ENCODE measurements around the gene ABHD1. TPM values are rescaled to one million over a fixed set of nuclear protein-coding genes. Genes with fewer than 3 reads are reported as not detected.

The ABHD1 gene
- total RNA-seq, 1 experiment from 2014 or later = not detected

DNA sequence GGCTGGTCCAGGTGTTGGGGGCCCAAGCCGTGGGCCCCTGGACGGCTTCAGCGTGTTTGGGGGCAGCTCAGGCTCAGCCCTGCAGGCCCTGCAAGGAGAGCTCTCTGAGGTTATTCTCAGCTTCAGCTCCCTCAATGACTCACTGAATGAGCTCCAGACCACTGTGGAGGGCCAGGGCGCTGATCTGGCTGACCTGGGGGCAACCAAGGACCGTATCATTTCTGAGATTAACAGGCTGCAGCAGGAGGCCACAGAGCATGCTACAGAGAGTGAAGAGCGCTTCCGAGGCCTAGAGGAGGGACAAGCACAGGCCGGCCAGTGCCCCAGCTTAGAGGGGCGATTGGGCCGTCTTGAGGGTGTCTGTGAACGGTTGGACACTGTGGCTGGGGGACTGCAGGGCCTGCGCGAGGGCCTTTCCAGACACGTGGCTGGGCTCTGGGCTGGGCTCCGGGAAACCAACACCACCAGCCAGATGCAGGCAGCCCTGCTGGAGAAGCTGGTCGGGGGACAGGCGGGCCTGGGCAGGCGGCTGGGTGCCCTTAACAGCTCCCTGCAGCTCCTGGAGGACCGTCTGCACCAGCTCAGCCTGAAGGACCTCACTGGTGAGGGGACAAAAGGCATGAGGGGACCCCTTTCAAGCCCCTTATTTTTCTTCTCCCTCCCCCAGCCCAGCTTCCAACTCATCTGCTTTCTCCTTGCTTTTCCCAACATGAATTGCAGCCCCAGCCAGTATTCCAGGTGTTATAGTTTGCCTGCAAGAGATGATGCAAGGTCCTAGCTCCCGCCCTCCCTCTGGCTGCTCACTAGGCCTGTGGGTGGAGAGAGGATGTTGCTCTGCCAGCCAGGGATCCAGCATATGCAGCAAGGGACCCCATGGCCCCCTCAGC lies 40.0 kb upstream of the ABHD1 start:
- no peak for DNase-seq (ENCODE audit: low read depth in 1 of 2, low spot score in 2 of 2)
- Histone ChIP-seq H3K36me3 (peaks cover 42% of the 10 kb centered on the region), H3K9me3 (replicated peaks) (no peaks in the 10 kb centered on the region), H3K4me3 (no peak overlapping the region), H3K27ac (no peak overlapping the region), H3K27me3 (replicated peaks) (no peaks in the 10 kb centered on the region), H3K4me1 (replicated peaks) (peaks cover 51% of the 10 kb centered on the region)

DNA sequence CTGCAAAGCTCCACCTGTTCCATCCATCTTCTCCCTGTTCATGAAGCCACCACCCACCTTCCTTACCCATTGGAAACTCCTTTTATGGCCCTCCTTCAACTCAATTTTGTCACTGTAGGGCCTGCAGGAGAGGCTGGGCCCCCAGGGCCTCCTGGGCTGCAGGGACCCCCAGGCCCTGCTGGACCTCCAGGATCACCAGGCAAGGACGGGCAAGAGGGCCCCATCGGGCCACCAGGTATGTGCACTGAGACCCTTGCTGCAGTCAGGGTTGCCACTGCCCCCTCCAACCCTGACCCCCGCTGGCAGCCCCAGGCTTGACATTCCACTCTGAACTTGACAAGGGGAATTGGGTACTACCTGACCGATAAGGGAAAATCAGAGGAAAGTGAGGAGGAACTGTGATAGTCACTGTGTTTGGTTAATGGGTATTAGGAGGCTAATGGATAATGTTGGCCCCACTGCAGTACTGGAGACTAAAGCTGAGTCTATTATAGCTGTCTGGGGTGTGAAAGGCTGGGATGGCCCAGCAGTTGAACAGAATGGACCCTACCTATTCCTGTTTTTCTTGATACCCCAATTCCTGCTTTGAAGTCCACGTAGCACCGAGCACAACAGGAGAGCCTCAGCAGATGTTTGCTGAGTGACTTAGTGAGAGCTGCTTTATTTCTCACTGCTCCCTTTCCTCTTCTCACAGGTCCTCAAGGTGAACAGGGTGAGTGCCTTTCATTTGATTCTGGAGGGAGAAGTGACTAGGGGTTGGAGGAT lies 39.1 kb upstream of the ABHD1 start:
- no peak for DNase-seq (ENCODE audit: low read depth in 1 of 2, low spot score in 2 of 2)
- no peaks in the 10 kb centered on the region for H3K9me3 ChIP-seq (replicated peaks)
- H3K4me1 ChIP-seq (replicated peaks) = peaks cover 43% of the 10 kb centered on the region
- H3K4me3 ChIP-seq = no peak overlapping the region
- H3K27ac ChIP-seq = no peak overlapping the region
- no peaks in the 10 kb centered on the region for H3K27me3 ChIP-seq (replicated peaks)
- peaks cover 39% of the 10 kb centered on the region for H3K36me3 ChIP-seq

DNA sequence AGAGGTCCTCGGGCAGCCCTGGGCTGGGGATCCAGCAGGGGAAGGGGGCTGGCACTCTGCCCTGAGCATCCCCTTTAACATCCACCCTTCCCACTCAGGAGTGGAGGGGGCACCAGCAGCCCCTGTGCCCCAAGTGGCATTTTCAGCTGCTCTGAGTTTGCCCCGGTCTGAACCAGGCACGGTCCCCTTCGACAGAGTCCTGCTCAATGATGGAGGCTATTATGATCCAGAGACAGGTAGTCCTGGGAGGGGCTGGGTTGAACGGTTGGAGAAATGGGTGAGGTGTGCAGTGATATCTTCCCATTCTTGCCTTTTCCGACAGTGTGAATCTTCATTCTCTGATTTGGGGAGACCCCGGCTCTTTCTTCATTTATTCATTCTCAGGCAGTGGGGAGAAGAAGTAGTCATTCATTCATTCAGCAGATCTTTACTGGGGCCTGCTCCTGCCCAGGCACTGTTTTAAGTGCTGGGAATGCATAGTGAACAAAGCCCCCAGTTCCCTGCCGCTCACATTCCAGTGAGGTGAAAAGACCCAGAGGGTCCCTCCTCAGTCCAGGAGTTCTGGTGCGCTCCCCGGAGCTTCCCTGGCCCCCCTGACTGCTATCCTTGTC lies 38.4 kb upstream of the ABHD1 start:
- Histone ChIP-seq H3K4me1 (replicated peaks) (peaks cover 36% of the 10 kb centered on the region), H3K9me3 (replicated peaks) (no peaks in the 10 kb centered on the region), H3K4me3 (peak overlapping the region; percentile 46), H3K36me3 (peaks cover 38% of the 10 kb centered on the region), H3K27ac (no peak overlapping the region), H3K27me3 (replicated peaks) (no peaks in the 10 kb centered on the region)
- DNase-seq (ENCODE audit: low read depth in 1 of 2, low spot score in 2 of 2) = no peak

DNA sequence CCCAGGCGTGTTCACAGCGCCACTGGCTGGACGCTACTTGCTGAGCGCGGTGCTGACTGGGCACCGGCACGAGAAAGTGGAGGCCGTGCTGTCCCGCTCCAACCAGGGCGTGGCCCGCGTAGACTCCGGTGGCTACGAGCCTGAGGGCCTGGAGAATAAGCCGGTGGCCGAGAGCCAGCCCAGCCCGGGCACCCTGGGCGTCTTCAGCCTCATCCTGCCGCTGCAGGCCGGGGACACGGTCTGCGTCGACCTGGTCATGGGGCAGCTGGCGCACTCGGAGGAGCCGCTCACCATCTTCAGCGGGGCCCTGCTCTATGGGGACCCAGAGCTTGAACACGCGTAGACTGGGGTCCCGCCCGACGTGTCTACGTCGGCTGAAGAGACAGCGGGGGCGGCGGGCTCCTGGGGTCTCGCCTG lies 37.9 kb upstream of the ABHD1 start:
- no peaks in the 10 kb centered on the region for H3K9me3 ChIP-seq (replicated peaks)
- H3K4me1 ChIP-seq (replicated peaks) = peaks cover 31% of the 10 kb centered on the region
- H3K27ac ChIP-seq = peak overlapping the region; percentile 37; the same call in 1 of the 2 replicates
- H3K27me3 ChIP-seq (replicated peaks) = no peaks in the 10 kb centered on the region
- peaks cover 33% of the 10 kb centered on the region for H3K36me3 ChIP-seq
- peak; percentile 66 to 76 for DNase-seq (ENCODE audit: low read depth in 1 of 2, low spot score in 2 of 2)
- H3K4me3 ChIP-seq = peak overlapping the region; percentile 46

DNA sequence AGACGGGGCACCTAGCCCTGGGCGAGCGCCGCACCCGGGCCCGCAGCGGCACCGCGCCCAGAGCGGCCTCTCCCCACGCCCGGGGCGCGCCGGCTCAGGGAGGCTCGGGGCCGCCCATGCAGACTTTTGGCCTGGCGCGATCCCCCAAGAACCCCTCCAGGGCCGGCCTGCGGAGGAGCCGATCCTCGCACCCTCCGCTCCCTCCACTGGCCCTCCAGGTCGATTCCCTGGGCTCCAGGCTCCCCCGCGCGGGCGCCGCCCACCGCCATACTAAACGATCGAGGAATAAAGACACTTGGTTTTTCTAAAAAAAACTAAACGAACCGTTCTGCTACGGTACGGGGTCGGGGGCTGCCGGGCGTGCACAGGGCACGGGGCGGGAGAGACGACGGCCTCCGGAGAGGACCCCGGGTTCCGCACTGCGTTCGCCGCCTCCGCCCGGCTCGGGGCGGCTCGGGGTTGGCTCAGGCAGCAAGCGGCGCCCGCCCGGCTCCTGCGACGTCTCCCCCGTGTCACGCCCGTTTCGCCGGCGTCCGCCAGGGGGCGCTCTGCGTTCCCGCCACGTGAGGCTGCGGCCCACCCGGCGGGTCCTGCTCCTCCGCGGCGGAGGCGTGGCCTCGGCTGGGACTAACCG lies 37.4 kb upstream of the ABHD1 start:
- Histone ChIP-seq H3K4me3 (peak overlapping the region; percentile 46), H3K27me3 (replicated peaks) (no peaks in the 10 kb centered on the region), H3K9me3 (replicated peaks) (no peaks in the 10 kb centered on the region), H3K36me3 (peaks cover 30% of the 10 kb centered on the region), H3K27ac (peak overlapping the region; percentile 37), H3K4me1 (replicated peaks) (peaks cover 27% of the 10 kb centered on the region)
- peak; percentile 91 to 93 for DNase-seq (ENCODE audit: low read depth in 1 of 2, low spot score in 2 of 2)

- no peaks in the 10 kb centered on the region for H3K9me3 ChIP-seq (replicated peaks)
These were observed 36.7 kb upstream of the ABHD1 start, which contains the start of gene KHK for GRCh38 chr2:27086724-27087593. KHK (plus strand) TSS chr2:27086772; CDS start chr2:27087260, 488 bp downstream.

GRCh38 chr2:27087823-27088410 lies 35.7 kb upstream of the ABHD1 start:
- Histone ChIP-seq H3K27ac (no peak overlapping the region), H3K4me1 (replicated peaks) (peaks cover 20% of the 10 kb centered on the region), H3K36me3 (peaks cover 14% of the 10 kb centered on the region), H3K9me3 (replicated peaks) (no peaks in the 10 kb centered on the region), H3K4me3 (no peak overlapping the region), H3K27me3 (replicated peaks) (no peaks in the 10 kb centered on the region)
- DNase-seq (ENCODE audit: low read depth in 1 of 2, low spot score in 2 of 2) = no peak

More at GRCh38 chr2:27086724-27087593, 36.7 kb upstream of the ABHD1 start, which contains the start of gene KHK:
- DNase-seq (ENCODE audit: low read depth in 1 of 2, low spot score in 2 of 2) = no peak
- peaks cover 24% of the 10 kb centered on the region for H3K36me3 ChIP-seq
- peak within 1 kb of the TSS; percentile 37 for H3K27ac ChIP-seq
- H3K4me1 ChIP-seq (replicated peaks) = peaks cover 20% of the 10 kb centered on the region
- H3K27me3 ChIP-seq (replicated peaks) = no peaks in the 10 kb centered on the region
- peak within 1 kb of the TSS; percentile 46 for H3K4me3 ChIP-seq

DNA sequence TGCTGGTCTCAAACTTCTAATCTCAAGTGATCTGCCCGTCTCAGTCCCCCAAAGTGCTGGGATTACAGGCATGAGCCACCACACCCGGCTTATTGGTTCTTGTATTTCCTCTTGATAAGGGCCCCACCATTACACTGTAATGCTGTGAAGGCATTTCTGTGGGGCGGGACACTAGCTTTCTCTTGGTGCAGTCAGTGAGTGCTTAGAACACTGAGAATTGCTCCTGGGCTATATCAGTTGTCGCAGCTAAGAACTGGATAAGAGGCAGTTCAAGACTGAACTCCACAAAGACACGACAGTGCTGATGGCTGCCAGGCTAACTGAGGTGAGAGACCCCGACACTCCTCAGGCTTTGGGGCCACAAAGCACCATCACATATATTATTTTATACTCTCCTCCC lies 35.0 kb upstream of the ABHD1 start:
- no peaks in the 10 kb centered on the region for H3K9me3 ChIP-seq (replicated peaks)
- DNase-seq (ENCODE audit: low read depth in 1 of 2, low spot score in 2 of 2) = no peak

DNA sequence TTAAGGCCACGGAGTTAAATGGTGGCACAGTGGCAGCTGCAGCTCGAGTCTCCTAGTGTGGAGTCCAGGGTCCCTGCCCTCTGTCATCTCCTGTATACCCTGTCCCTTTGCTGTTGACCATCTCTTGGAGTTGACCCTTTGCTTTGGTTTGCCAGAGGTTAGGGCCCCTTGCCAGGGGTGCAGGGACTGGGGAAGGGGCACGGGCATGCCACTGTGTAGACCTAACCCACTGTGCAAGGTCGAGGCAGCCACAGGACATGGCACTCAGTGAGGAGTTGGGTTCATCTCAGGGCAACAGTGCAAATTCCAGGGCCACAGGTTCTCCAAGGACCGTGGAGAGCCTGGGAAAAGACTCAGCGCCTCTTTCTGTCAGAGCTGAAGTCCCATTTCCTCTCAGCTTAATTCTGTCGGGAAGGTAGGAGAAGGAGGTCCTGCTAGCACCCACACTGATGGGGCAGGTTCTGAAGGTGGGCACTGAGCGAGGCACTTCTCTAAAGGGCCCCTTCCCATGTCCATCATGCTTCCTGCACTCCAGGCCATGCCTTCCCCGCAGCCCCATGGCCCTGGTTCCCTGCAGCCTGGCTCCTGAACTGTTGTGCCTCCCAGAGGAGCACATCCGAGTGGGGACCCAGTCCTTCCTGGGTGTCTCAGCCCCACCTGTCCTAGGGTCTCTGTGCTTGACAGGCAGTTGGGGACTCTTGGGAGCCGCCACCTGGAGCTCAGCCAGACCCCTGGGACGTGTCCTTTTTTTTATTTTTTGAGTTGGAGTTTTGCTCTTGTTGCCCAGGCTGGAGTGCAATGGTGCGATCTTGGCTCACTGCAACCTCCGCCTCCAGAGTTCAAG lies 34.3 kb upstream of the ABHD1 start:
- H3K9me3 ChIP-seq (replicated peaks) = no peaks in the 10 kb centered on the region
- peaks cover 9% of the 10 kb centered on the region; the same call in 1 of the 2 replicates for H3K36me3 ChIP-seq
- no peak overlapping the region for H3K4me3 ChIP-seq
- peaks cover 20% of the 10 kb centered on the region for H3K4me1 ChIP-seq (replicated peaks)
- DNase-seq (ENCODE audit: low read depth in 1 of 2, low spot score in 2 of 2) = no peak
- no peaks in the 10 kb centered on the region for H3K27me3 ChIP-seq (replicated peaks)
- no peak overlapping the region for H3K27ac ChIP-seq

More for the DNA sequence above, 35.0 kb upstream of the ABHD1 start:
- peaks cover 20% of the 10 kb centered on the region for H3K4me1 ChIP-seq (replicated peaks)
- no peak overlapping the region for H3K27ac ChIP-seq
- peaks cover 11% of the 10 kb centered on the region; the same call in 1 of the 2 replicates for H3K36me3 ChIP-seq
- no peaks in the 10 kb centered on the region for H3K27me3 ChIP-seq (replicated peaks)
- H3K4me3 ChIP-seq = no peak overlapping the region

- no peak for DNase-seq (ENCODE audit: low read depth in 1 of 2, low spot score in 2 of 2)
- Histone ChIP-seq H3K27me3 (replicated peaks) (no peaks in the 10 kb centered on the region), H3K4me3 (no peak overlapping the region)
These were observed 31.6 kb upstream of the ABHD1 start for GRCh38 chr2:27091746-27092695.

More at GRCh38 chr2:27091746-27092695, 31.6 kb upstream of the ABHD1 start:
- H3K9me3 ChIP-seq (replicated peaks) = no peaks in the 10 kb centered on the region
- H3K27ac ChIP-seq = no peak overlapping the region
- peaks cover 4% of the 10 kb centered on the region for H3K4me1 ChIP-seq (replicated peaks)
- no peaks in the 10 kb centered on the region for H3K36me3 ChIP-seq

Measured in SJSA1 (cell line).